Natural killer cell (primary cell): ENCODE results near the gene QRFP. TPM values are rescaled to one million over a fixed set of nuclear protein-coding genes. Genes with fewer than 3 reads are reported as not detected.

ENCODE experiments used
- ATAC-seq, 3 donors: fragments of 150-1000 bp in 2 of 3; fragments of 200-7000 bp in 1 of 3; cut with Tn5 transposase; 1 replicate in 1 of 3; 2 replicates in 2 of 3; pipeline ENCODE4 v1.10.0; 2021; ENCODE audit warnings: mild to moderate bottlenecking in 2 of 3, moderate library complexity in 2 of 3
- DNase-seq, 2 donors: peaks; one replicate each; pipeline versions ENCODE4 v3.0.0 to v3.0.0-alpha.2; 2013 to 2021; ENCODE audit warnings: mixed read lengths in 1 of 2
- H3K27ac ChIP-seq: one replicate; pipeline ENCODE4 v1.5.1; 2013; ENCODE audit warnings: mild to moderate bottlenecking, low read length
- H3K27me3 ChIP-seq: one replicate; pipeline ENCODE4 v1.6.1; 2013; ENCODE audit warnings: low read length; ENCODE audit not compliant: control insufficient read depth, insufficient read depth
- H3K36me3 ChIP-seq: one replicate; pipeline ENCODE4 v1.6.1; 2013; ENCODE audit warnings: low read length; ENCODE audit not compliant: control insufficient read depth, insufficient read depth
- H3K4me1 ChIP-seq: one replicate; pipeline ENCODE4 v1.6.1; 2013; ENCODE audit warnings: low read length; ENCODE audit not compliant: control insufficient read depth, insufficient read depth
- H3K4me3 ChIP-seq: one replicate; pipeline ENCODE4 v1.5.1; 2013; ENCODE audit warnings: low read length
- H3K9me3 ChIP-seq: one replicate; pipeline ENCODE4 v1.6.1; 2013; ENCODE audit warnings: low read length; ENCODE audit not compliant: control insufficient read depth, insufficient read depth
- H3K27ac Mint-ChIP-seq, 2 donors: one replicate each; pipeline ENCODE4 v1.8.0; 2022; ENCODE audit warnings: mild to moderate bottlenecking in 2 of 2, mixed read lengths in 2 of 2, moderate library complexity in 1 of 2
- H3K27me3 Mint-ChIP-seq, 2 donors: one replicate each; pipeline ENCODE4 v1.8.0; 2022; ENCODE audit warnings: low read depth in 2 of 2, mixed read lengths in 2 of 2
- H3K36me3 Mint-ChIP-seq: one replicate; pipeline ENCODE4 v1.8.0; 2022; ENCODE audit warnings: mixed read lengths
- H3K4me1 Mint-ChIP-seq, 2 donors: one replicate each; pipeline ENCODE4 v1.8.0; 2022; ENCODE audit warnings: mixed read lengths in 2 of 2
- H3K4me3 Mint-ChIP-seq: one replicate; pipeline ENCODE4 v1.8.0; 2022; ENCODE audit warnings: mild to moderate bottlenecking, moderate library complexity, mixed read lengths
- H3K9me3 Mint-ChIP-seq, 2 donors: one replicate each; pipeline ENCODE4 v1.8.0; 2022; ENCODE audit warnings: mixed read lengths in 2 of 2
- CTCF ChIP-seq: fragments of 200-600 bp; IDR thresholded peaks from one replicate; pipeline ENCODE4 v1.8.0; 2022; ENCODE audit warnings: antibody characterized with exemption
- WGBS: methylation state at CpG from one replicate; pipeline ENCODE4 v1.1.7; 2013; ENCODE audit warnings: missing lambda C conversion rate; ENCODE audit not compliant: insufficient coverage; 5-methylcytosine and 5-hydroxymethylcytosine counted together
- intact Hi-C: fragments of 100-400 bp; cut with micrococcal nuclease; formaldehyde crosslinking; loops from one replicate; pipeline ENCODE4 v1.14.2; 2022
- total RNA-seq, 4 donors: library from RNA; stranded (reverse); fragments of 120-200 nt in 1 of 4; gene quantifications; one replicate each; pipeline versions ENCODE4 v1.2.3 to v1.2.4, GENCODE V29; 2013 to 2022

The QRFP gene
- total RNA-seq, 3 donors from 2014 or later (not counting 1 experiment from before 2014, with no cell fraction given): not detected

GRCh38 chr9:130886981-130887380 is 9.6 kb downstream of the QRFP start:
- ATAC-seq (no peak), DNase-seq (no peak)
- Histone ChIP-seq H3K27me3 (no peaks in the 10 kb centered on the region), H3K4me3 (no peak overlapping the region), H3K9me3 (no peaks in the 10 kb centered on the region), H3K36me3 (peaks cover 54% of the 10 kb centered on the region), H3K4me1 (no peaks in the 10 kb centered on the region), H3K27ac (no peak overlapping the region)
- no peak overlapping the region for H3K4me3 Mint-ChIP-seq
- no peaks in the 10 kb centered on the region for H3K27me3 Mint-ChIP-seq
- H3K36me3 Mint-ChIP-seq: peaks cover 7% of the 10 kb centered on the region
- no peaks in the 10 kb centered on the region for H3K4me1 Mint-ChIP-seq
- intact Hi-C loops: no loop called here
- no peak overlapping the region for H3K27ac Mint-ChIP-seq
- H3K9me3 Mint-ChIP-seq: no peaks in the 10 kb centered on the region
- 95% methylated on average over 23 of the region's 23 CpGs for WGBS
- no peak for TF ChIP-seq CTCF

- intact Hi-C loops: no loop called here
- peaks cover 64% of the 10 kb centered on the region for H3K36me3 ChIP-seq
Observed at GRCh38 chr9:130885484-130886375, 10.9 kb downstream of the QRFP start.

GRCh38 chr9:130884542-130885483 is 11.8 kb downstream of the QRFP start:
- Histone ChIP-seq H3K27ac (no peak overlapping the region), H3K27me3 (no peaks in the 10 kb centered on the region), H3K4me3 (no peak overlapping the region), H3K4me1 (no peaks in the 10 kb centered on the region), H3K36me3 (peaks cover 68% of the 10 kb centered on the region), H3K9me3 (no peaks in the 10 kb centered on the region)
- DNase-seq (no peak), ATAC-seq (no peak)
- Mint-ChIP-seq H3K4me1 (no peaks in the 10 kb centered on the region), H3K27ac (no peak overlapping the region), H3K4me3 (no peak overlapping the region), H3K9me3 (no peaks in the 10 kb centered on the region), H3K27me3 (no peaks in the 10 kb centered on the region), H3K36me3 (peaks cover 7% of the 10 kb centered on the region)
- WGBS: 97% methylated on average over 47 of the region's 47 CpGs
- TF ChIP-seq CTCF: no peak
- intact Hi-C loops: no loop called here

More at GRCh38 chr9:130885484-130886375, 10.9 kb downstream of the QRFP start:
- no peaks in the 10 kb centered on the region for H3K27me3 ChIP-seq
- Mint-ChIP-seq H3K36me3 (peaks cover 7% of the 10 kb centered on the region), H3K27ac (no peak overlapping the region), H3K27me3 (no peaks in the 10 kb centered on the region), H3K4me1 (no peaks in the 10 kb centered on the region), H3K9me3 (no peaks in the 10 kb centered on the region), H3K4me3 (no peak overlapping the region)
- WGBS: 98% methylated on average over 35 of the region's 35 CpGs
- H3K4me1 ChIP-seq: no peaks in the 10 kb centered on the region
- TF ChIP-seq CTCF: no peak
- H3K27ac ChIP-seq: no peak overlapping the region
- no peak for DNase-seq
- no peak for ATAC-seq
- no peak overlapping the region for H3K4me3 ChIP-seq
- H3K9me3 ChIP-seq: no peaks in the 10 kb centered on the region
